ENCODE results near the gene PCP4L1. TPM values are rescaled to one million over a fixed set of nuclear protein-coding genes. Genes with fewer than 3 reads are reported as not detected.
A peak's percentile ranks its signal among the peaks of the same experiment; 100 is the strongest.

Gene PCP4L1
- total RNA-seq, 1 experiment from 2014 or later: 0.83 TPM

- Mint-ChIP-seq H3K27ac (peak overlapping the region; percentile 64 to 96 (median 70); a peak in 5 of 7 replicates), H3K4me1 (peaks cover 40 to 60% of the 10 kb centered on the region in 2 experiments), H3K9me3 (no peaks in the 10 kb centered on the region), H3K27me3 (ENCODE audit: low read depth) (peaks cover 3% of the 10 kb centered on the region; the same call in 1 of the 2 replicates), H3K4me3 (peak overlapping the region; percentile 93 to 96), H3K36me3 (ENCODE audit: insufficient read depth in 1 of 3, low read depth in 3 of 3) (no peaks in the 10 kb centered on the region)
- no peak overlapping the region for H3K18ac ChIP-seq (ENCODE audit: insufficient read length, low read depth, low read length)
- no peak overlapping the region for H2BK15ac ChIP-seq (ENCODE audit: low read depth, low read length)
- H3K14ac ChIP-seq (ENCODE audit: insufficient read depth, low read length): peak overlapping the region; percentile 13; the same call in 1 of the 2 replicates
- no peak overlapping the region for H3T11ph ChIP-seq (ENCODE audit: low read length)
- H3K23me2 ChIP-seq (ENCODE audit: insufficient read length, low read depth, low read length, poor library complexity, severe bottlenecking): peaks cover 8% of the 10 kb centered on the region
- TF ChIP-seq CTCF (conservative IDR thresholded peaks at IDR 0.05): no peak
- no peak for DNase-seq
- H3K79me1 ChIP-seq (ENCODE audit: insufficient read depth, low read depth, low read length, poor library complexity, severe bottlenecking): no peaks in the 10 kb centered on the region
- H2BK5ac ChIP-seq (ENCODE audit: insufficient read length, low read length): no peak overlapping the region
- H3K23ac ChIP-seq (ENCODE audit: insufficient read length, low read depth, low read length): no peak overlapping the region
- peak overlapping the region; percentile 12 for H3K4me2 ChIP-seq (ENCODE audit: insufficient read depth, insufficient read length, low read length)
- H4K5ac ChIP-seq (ENCODE audit: insufficient read length, low read depth, low read length): no peak overlapping the region
- no peak overlapping the region for H3K56ac ChIP-seq (ENCODE audit: insufficient read length, low read depth, low read length)
- H2BK12ac ChIP-seq (ENCODE audit: insufficient read length, low read depth, low read length): no peak overlapping the region
- no peak overlapping the region for H3K27ac ChIP-seq (ENCODE audit: insufficient read length, low read depth, low read length)
- H3K4me1 ChIP-seq (ENCODE audit: insufficient read depth, low read length): peaks cover 7% of the 10 kb centered on the region; the same call in 1 of the 2 replicates
- no peaks in the 10 kb centered on the region for H3K27me3 ChIP-seq (ENCODE audit: insufficient read depth, low read length)
- H3K9me3 ChIP-seq (ENCODE audit: control insufficient read depth, low read depth, low read length): no peaks in the 10 kb centered on the region
- no CpG with 5 or more reads among the region's 17 CpGs for WGBS (ENCODE audit: extremely low coverage, insufficient read length, low lambda C conversion rate)
- no peak overlapping the region for H4K8ac ChIP-seq (replicated peaks; ENCODE audit: insufficient read length, low read depth, low read length)
- no peak overlapping the region for H2AFZ ChIP-seq (ENCODE audit: low read length)
- no peak overlapping the region for H2AK5ac ChIP-seq (ENCODE audit: insufficient read length, low read length)
- H2BK120ac ChIP-seq (ENCODE audit: low read depth, low read length, poor library complexity, severe bottlenecking): no peak overlapping the region
- H2BK20ac ChIP-seq (ENCODE audit: low read depth, low read length, poor library complexity, severe bottlenecking): no peak overlapping the region
- peak overlapping the region; percentile 34 for H3K9ac ChIP-seq (ENCODE audit: extremely low read depth, insufficient read length, low read length)
- no peaks in the 10 kb centered on the region for H4K20me1 ChIP-seq (ENCODE audit: control insufficient read depth, insufficient read depth, insufficient read length)
- H3K79me2 ChIP-seq (ENCODE audit: insufficient read depth, low read length): no peaks in the 10 kb centered on the region
- H4K91ac ChIP-seq (ENCODE audit: insufficient read length, low read depth, low read length): no peak overlapping the region
- no peak overlapping the region for H3K4ac ChIP-seq (ENCODE audit: low read depth, low read length)
Measured at GRCh38 chr1:161304927-161305866, 46.7 kb downstream of the PCP4L1 start.
